GM10266 (cell line): ENCODE measurements around the gene NOS3.
"Not testable (repeated sequence)": the region's sequence is repeated elsewhere in the genome, so short reads cannot be mapped to it uniquely, and the experiment has no call there.

ENCODE experiments used
- DNase-seq: peaks from one replicate; pipeline ENCODE4 v3.0.0; 2012; ENCODE audit errors: extremely low spot score
- CTCF ChIP-seq: IDR thresholded peaks from 2 replicates; pipeline ENCODE4 v1.5.1; 2012; ENCODE audit warnings: mild to moderate bottlenecking, low read depth; ENCODE audit not compliant: control insufficient read depth, insufficient read depth; ENCODE audit errors: missing control alignments

The NOS3 gene

GRCh38 chr7:151018421-151019129, 27.8 kb downstream of the NOS3 start:
- no peak for DNase-seq

GRCh38 chr7:151019130-151019447, 28.3 kb downstream of the NOS3 start:
- DNase-seq, result no peak
- no peak for TF ChIP-seq CTCF

More at GRCh38 chr7:151018421-151019129, 27.8 kb downstream of the NOS3 start:
- TF ChIP-seq CTCF, result no peak

GRCh38 chr7:151020231-151020630, 29.4 kb downstream of the NOS3 start:
- no peak for DNase-seq
- TF ChIP-seq CTCF, result no peak

GRCh38 chr7:151023232-151023631, 32.4 kb downstream of the NOS3 start:
- no peak for DNase-seq
- TF ChIP-seq CTCF, result no peak

- DNase-seq, result no peak
- TF ChIP-seq CTCF, result no peak
Observed at GRCh38 chr7:151024435-151025056, 33.7 kb downstream of the NOS3 start, which contains the start of gene ATG9B. ATG9B (minus strand) TSS chr7:151024494; CDS start chr7:151024423, 71 bp downstream.

GRCh38 chr7:151025924-151026671, 35.3 kb downstream of the NOS3 start:
- TF ChIP-seq CTCF, result no peak
- no peak for DNase-seq

- DNase-seq, result not testable (repeated sequence)
Observed at GRCh38 chr7:151026771-151027727, 36.2 kb downstream of the NOS3 start.

- DNase-seq, result not testable (repeated sequence)
Observed at GRCh38 chr7:151027728-151028130, 36.9 kb downstream of the NOS3 start.
